HEK293T (cell line): ENCODE data around the gene P4HA2.

Experiments used
- CTCF ChIA-PET: fragments of 350-600 bp; formaldehyde crosslinking; extraction: SDS; loops from one replicate; lab custom pipeline; 2021; ENCODE audit warnings: antibody characterized with exemption, inconsistent platforms; lab: Yijun Ruan, JAX
- POLR2A ChIA-PET: fragments of 350-600 bp; formaldehyde crosslinking; extraction: SDS; loops from one replicate; lab custom pipeline; 2020; ENCODE audit warnings: antibody characterized with exemption, inconsistent platforms; lab: Yijun Ruan, JAX
- DNase-seq: peaks from one replicate; pipeline ENCODE4 v3.0.0; 2012; ENCODE audit warnings: mixed read lengths; ENCODE audit errors: extremely low spot score
- ARNT ChIP-seq: fragments of 450-650 bp; IDR thresholded peaks from 2 replicates; pipeline ENCODE4 v1.6.1; 2017; ENCODE audit warnings: mild to moderate bottlenecking
- BHLHE40 ChIP-seq: fragments of 450-650 bp; IDR thresholded peaks from 2 replicates; pipeline ENCODE4 v1.6.1; 2016; ENCODE audit warnings: mild to moderate bottlenecking, moderate library complexity, borderline replicate concordance
- CTBP1 ChIP-seq: fragments of 450-650 bp; IDR thresholded peaks from 2 replicates; pipeline ENCODE4 v1.6.1; 2016; ENCODE audit warnings: borderline replicate concordance
- ELF4 ChIP-seq: fragments of 450-650 bp; IDR thresholded peaks from 2 replicates; pipeline ENCODE4 v1.6.1; 2017; ENCODE audit warnings: antibody characterized with exemption
- FOXA1 ChIP-seq: fragments of 450-650 bp; IDR thresholded peaks from 2 replicates; pipeline ENCODE4 v1.6.1; 2016; ENCODE audit warnings: mild to moderate bottlenecking
- FOXK2 ChIP-seq: fragments of 450-650 bp; IDR thresholded peaks from 2 replicates; pipeline ENCODE4 v1.6.1; 2016; ENCODE audit warnings: mild to moderate bottlenecking
- FOXM1 ChIP-seq: fragments of 450-650 bp; IDR thresholded peaks from 2 replicates; pipeline ENCODE4 v1.6.1; 2017; ENCODE audit warnings: mild to moderate bottlenecking, borderline replicate concordance
- HDGF ChIP-seq: fragments of 450-650 bp; IDR thresholded peaks from 2 replicates; pipeline ENCODE4 v1.6.1; 2017; ENCODE audit warnings: antibody characterized with exemption, borderline replicate concordance
- L3MBTL2 ChIP-seq: fragments of 450-650 bp; conservative IDR thresholded peaks from 2 replicates; pipeline ENCODE4 v1.6.1; 2016; ENCODE audit warnings: mild to moderate bottlenecking
- LEF1 ChIP-seq: fragments of 450-650 bp; IDR thresholded peaks from 2 replicates; pipeline ENCODE4 v1.6.1; 2017; ENCODE audit warnings: mild to moderate bottlenecking, borderline replicate concordance
- NFRKB ChIP-seq: fragments of 450-650 bp; IDR thresholded peaks from 2 replicates; pipeline ENCODE4 v1.6.1; 2016; ENCODE audit warnings: mild to moderate bottlenecking, moderate library complexity
- PKNOX1 ChIP-seq: fragments of 450-650 bp; IDR thresholded peaks from 2 replicates; pipeline ENCODE4 v1.6.1; 2016
- SP1 ChIP-seq: fragments of 450-650 bp; IDR thresholded peaks from 2 replicates; pipeline ENCODE4 v1.6.1; 2017
- SUZ12 ChIP-seq: fragments of 450-650 bp; IDR thresholded peaks from 2 replicates; pipeline ENCODE4 v1.6.1; 2016; ENCODE audit warnings: mild to moderate bottlenecking
- TARDBP ChIP-seq: fragments of 450-650 bp; IDR thresholded peaks from 2 replicates; pipeline ENCODE4 v1.6.1; 2016
- ZNF384 ChIP-seq: fragments of 450-650 bp; IDR thresholded peaks from 2 replicates; pipeline ENCODE4 v1.6.1; 2016

The P4HA2 gene

GRCh38 chr5:132269635-132270334, 42.1 kb upstream of the P4HA2 start:
- ChIA-PET POLR2A (no interaction called here), CTCF (no interaction called here)
- no peak for DNase-seq
- TF ChIP-seq FOXA1 (no peak), ARNT (no peak), L3MBTL2 (no peak), ZNF384 (no peak), BHLHE40 (no peak), SUZ12 (no peak), NFRKB (no peak), CTBP1 (no peak), FOXK2 (no peak), FOXM1 (no peak), TARDBP (no peak), SP1 (no peak), PKNOX1 (no peak), HDGF (no peak), ELF4 (no peak), LEF1 (no peak)

GRCh38 chr5:132268769-132269551, 41.3 kb upstream of the P4HA2 start:
- POLR2A ChIA-PET: interaction anchor here (0.6 kb wide), 1 partner anchor 25 kb away, joined by 4 read pairs; no protein-coding TSS in a partner anchor
- CTCF ChIA-PET: interaction anchor here (0.5 kb wide), 1 partner anchor 405 kb away, joined by 5 read pairs; no protein-coding TSS in a partner anchor
- TF ChIP-seq ARNT (no peak), ZNF384 (no peak), TARDBP (no peak), PKNOX1 (no peak), LEF1 (no peak), FOXK2 (no peak), HDGF (no peak)
- DNase-seq: no peak

- TF ChIP-seq HDGF: no peak
- CTCF ChIA-PET: interaction anchor here (0.5 to 0.7 kb wide), 2 partner anchors 14 to 405 kb away, joined by 4 to 5 read pairs; no protein-coding TSS in a partner anchor
- DNase-seq: no peak
- POLR2A ChIA-PET: interaction anchor here (0.6 to 1.2 kb wide), 2 partner anchors 26 kb away, joined by 4 to 7 read pairs; partner anchors contain the start of gene SLC22A4
These were observed 40.5 kb upstream of the P4HA2 start for GRCh38 chr5:132267931-132268768.

- TF ChIP-seq PKNOX1 (no peak), BHLHE40 (no peak), CTBP1 (no peak), L3MBTL2 (no peak), TARDBP (no peak), NFRKB (no peak), FOXK2 (no peak), SP1 (no peak), SUZ12 (no peak), LEF1 (no peak), FOXA1 (no peak), ARNT (no peak)
- ChIA-PET CTCF (interaction anchor here (0.7 kb wide), 1 partner anchor 14 kb away, joined by 4 read pairs; no protein-coding TSS in a partner anchor), POLR2A (interaction anchor here (1.2 kb wide), 1 partner anchor 27 kb away, joined by 7 read pairs; the partner anchor contains the start of gene SLC22A4)
- no peak for DNase-seq
These were observed 39.6 kb upstream of the P4HA2 start for GRCh38 chr5:132267166-132267739.

GRCh38 chr5:132266836-132267160, 39.1 kb upstream of the P4HA2 start:
- CTCF ChIA-PET: no interaction called here
- TF ChIP-seq SP1: no peak
- TF ChIP-seq ARNT: no peak
- no peak for TF ChIP-seq FOXK2
- TF ChIP-seq BHLHE40: no peak
- no peak for TF ChIP-seq L3MBTL2
- TF ChIP-seq ELF4: no peak
- no peak for TF ChIP-seq TARDBP
- TF ChIP-seq LEF1: no peak
- no peak for TF ChIP-seq NFRKB
- DNase-seq: no peak
- POLR2A ChIA-PET: no interaction called here
